ENCODE results near the gene HBEGF. TPM values are rescaled to one million over a fixed set of nuclear protein-coding genes. Genes with fewer than 3 reads are reported as not detected.

The HBEGF gene
- 1 to 10 TPM; 3.1 to 7.3 TPM for total RNA-seq

- TF ChIP-seq CTCF (IDR thresholded peaks at IDR 0.05) (peak; percentile 43 to 86 (median 74)), POLR2A (IDR thresholded peaks at IDR 0.05) (peak; percentile 91 to 93 (median 91))
- H3K36me3 ChIP-seq (replicated peaks in 1 of 2; ENCODE audit: insufficient read depth in 1 of 2, low read depth in 2 of 2), result no peaks in the 10 kb centered on the region
- peak; percentile 94 for ATAC-seq
- peak within 1 kb of the TSS; percentile 40 to 50 for H3K4me3 ChIP-seq
- H3K27ac ChIP-seq, result peak within 1 kb of the TSS; percentile 42 to 87 (median 82)
- intact Hi-C loops (cut with DNase I), result no loop called here
- peaks cover 24% of the 10 kb centered on the region for H3K4me1 ChIP-seq
- peak; percentile 88 to 92 (median 90) for DNase-seq
- H3K27me3 ChIP-seq, result no peaks in the 10 kb centered on the region
- no peaks in the 10 kb centered on the region for H3K9me3 ChIP-seq
- 1 to 2% methylated on average over 5 to 42 of the region's 72 CpGs for WGBS, 2 donors
Observed at GRCh38 chr5:140346348-140347221, at the start of gene HBEGF. Gene HBEGF, minus strand, starts transcription at chr5:140346603. Its CDS starts 275 bp downstream, at chr5:140346328.

GRCh38 chr5:140393738-140394137, 47.3 kb upstream of the HBEGF start:
- H3K4me3 ChIP-seq, result no peak overlapping the region
- no peaks in the 10 kb centered on the region for H3K27me3 ChIP-seq
- TF ChIP-seq CTCF (IDR thresholded peaks at IDR 0.05), result no peak
- no peak for TF ChIP-seq POLR2A (IDR thresholded peaks at IDR 0.05)
- H3K36me3 ChIP-seq (replicated peaks in 1 of 2; ENCODE audit: insufficient read depth in 1 of 2, low read depth in 2 of 2), result no peaks in the 10 kb centered on the region
- H3K4me1 ChIP-seq, result no peaks in the 10 kb centered on the region
- no peak overlapping the region for H3K27ac ChIP-seq
- intact Hi-C loops (cut with DNase I), result no loop called here
- no peak for ATAC-seq
- H3K9me3 ChIP-seq, result no peaks in the 10 kb centered on the region
- 92 to 100% methylated on average over 2 of the region's 2 CpGs for WGBS, 2 donors
- no peak for DNase-seq

- no peak overlapping the region for H3K27ac ChIP-seq
- TF ChIP-seq POLR2A (IDR thresholded peaks at IDR 0.05) (no peak), CTCF (IDR thresholded peaks at IDR 0.05) (no peak)
- H3K4me1 ChIP-seq, result no peaks in the 10 kb centered on the region
- ATAC-seq (no peak), DNase-seq (no peak)
- H3K9me3 ChIP-seq, result no peaks in the 10 kb centered on the region
- intact Hi-C loops (cut with DNase I), result no loop called here
- no peak overlapping the region for H3K4me3 ChIP-seq
- H3K27me3 ChIP-seq, result no peaks in the 10 kb centered on the region
- H3K36me3 ChIP-seq (replicated peaks in 1 of 2; ENCODE audit: insufficient read depth in 1 of 2, low read depth in 2 of 2), result no peaks in the 10 kb centered on the region
- 71 to 100% methylated on average over 1 of the region's 1 CpG for WGBS, 2 donors
Observed at GRCh38 chr5:140391732-140392131, 45.3 kb upstream of the HBEGF start.

GRCh38 chr5:140391312-140391711, 44.9 kb upstream of the HBEGF start:
- DNase-seq, result no peak
- Histone ChIP-seq H3K36me3 (replicated peaks in 1 of 2; ENCODE audit: insufficient read depth in 1 of 2, low read depth in 2 of 2) (no peaks in the 10 kb centered on the region), H3K4me1 (no peaks in the 10 kb centered on the region), H3K4me3 (no peak overlapping the region), H3K27ac (no peak overlapping the region), H3K27me3 (no peaks in the 10 kb centered on the region), H3K9me3 (no peaks in the 10 kb centered on the region)
- no peak for ATAC-seq
- intact Hi-C loops (cut with DNase I), result no loop called here
- WGBS, 2 donors, result 65 to 84% methylated on average over 1 of the region's 1 CpG
- TF ChIP-seq CTCF (IDR thresholded peaks at IDR 0.05), result no peak
- TF ChIP-seq POLR2A (IDR thresholded peaks at IDR 0.05), result no peak
